GM12874 (cell line): ENCODE data around the gene SHANK1.

Source experiments
- TF ChIP-seq, protein P1 (sequence below): IDR thresholded peaks from 2 replicates; pipeline ENCODE4 v1.5.1; 2011; ENCODE audit warnings: low read depth, mild to moderate bottlenecking, control low read depth, low read length, moderate library complexity; ENCODE audit not compliant: insufficient read depth

SHANK1 gene

DNA sequence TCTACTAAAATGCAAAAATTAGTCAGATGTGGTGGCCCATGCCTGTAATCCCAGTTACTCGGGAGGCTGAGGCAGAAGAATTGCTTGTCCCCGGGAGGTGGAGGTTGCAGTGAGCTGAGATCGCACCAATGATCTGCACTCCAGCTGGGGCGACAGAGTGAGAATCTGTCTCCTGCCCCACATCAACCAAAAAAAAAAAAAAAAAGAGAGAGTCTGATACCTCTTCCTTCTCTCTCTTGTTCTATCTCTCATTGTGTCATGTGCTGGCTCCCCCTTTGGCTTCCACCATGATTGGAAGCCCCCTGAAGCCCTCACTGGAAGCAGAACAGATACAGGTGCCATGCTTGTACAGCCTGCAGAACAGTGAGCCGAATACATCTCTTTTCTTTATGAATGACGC, 23.9 kb upstream of the SHANK1 start:
- TF ChIP-seq, protein P1, sequence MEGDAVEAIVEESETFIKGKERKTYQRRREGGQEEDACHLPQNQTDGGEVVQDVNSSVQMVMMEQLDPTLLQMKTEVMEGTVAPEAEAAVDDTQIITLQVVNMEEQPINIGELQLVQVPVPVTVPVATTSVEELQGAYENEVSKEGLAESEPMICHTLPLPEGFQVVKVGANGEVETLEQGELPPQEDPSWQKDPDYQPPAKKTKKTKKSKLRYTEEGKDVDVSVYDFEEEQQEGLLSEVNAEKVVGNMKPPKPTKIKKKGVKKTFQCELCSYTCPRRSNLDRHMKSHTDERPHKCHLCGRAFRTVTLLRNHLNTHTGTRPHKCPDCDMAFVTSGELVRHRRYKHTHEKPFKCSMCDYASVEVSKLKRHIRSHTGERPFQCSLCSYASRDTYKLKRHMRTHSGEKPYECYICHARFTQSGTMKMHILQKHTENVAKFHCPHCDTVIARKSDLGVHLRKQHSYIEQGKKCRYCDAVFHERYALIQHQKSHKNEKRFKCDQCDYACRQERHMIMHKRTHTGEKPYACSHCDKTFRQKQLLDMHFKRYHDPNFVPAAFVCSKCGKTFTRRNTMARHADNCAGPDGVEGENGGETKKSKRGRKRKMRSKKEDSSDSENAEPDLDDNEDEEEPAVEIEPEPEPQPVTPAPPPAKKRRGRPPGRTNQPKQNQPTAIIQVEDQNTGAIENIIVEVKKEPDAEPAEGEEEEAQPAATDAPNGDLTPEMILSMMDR = no peak

DNA sequence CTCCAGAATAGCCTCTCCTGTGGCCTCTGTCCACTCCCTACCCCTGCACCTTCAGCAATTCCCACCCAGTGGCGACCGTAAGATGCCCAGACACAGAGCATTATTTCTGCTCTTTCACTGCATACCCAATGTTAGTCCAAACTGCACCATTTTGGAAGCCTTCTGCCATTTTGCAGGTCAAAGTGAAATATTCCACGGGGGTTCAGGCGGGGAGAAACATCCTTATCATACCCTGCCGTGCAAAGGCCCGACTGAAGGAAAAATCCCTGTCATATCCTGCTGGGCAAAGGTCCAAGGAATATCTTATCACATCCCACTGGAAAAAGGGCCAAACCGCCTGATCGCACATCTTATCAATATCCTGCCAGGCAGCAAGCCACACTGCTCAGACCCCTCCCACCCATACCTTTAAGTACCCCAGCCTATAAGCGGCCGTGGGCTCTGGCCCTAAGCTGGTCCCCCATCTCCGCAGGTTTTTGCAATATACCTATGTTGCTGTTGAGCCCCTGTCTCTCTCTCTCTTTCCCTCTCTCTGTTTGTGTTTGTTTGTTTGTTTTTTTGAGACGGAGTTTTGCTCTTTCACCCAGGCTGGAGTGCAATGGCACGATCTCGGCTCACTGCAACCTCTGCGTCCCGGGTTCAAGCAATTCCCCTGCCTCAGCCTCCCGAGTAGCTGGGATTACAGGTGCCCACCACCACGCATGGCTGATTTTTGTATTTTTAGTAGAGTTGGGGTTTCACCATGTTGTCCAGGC, 21.8 kb upstream of the SHANK1 start:
- TF ChIP-seq, protein P1 = no peak

DNA sequence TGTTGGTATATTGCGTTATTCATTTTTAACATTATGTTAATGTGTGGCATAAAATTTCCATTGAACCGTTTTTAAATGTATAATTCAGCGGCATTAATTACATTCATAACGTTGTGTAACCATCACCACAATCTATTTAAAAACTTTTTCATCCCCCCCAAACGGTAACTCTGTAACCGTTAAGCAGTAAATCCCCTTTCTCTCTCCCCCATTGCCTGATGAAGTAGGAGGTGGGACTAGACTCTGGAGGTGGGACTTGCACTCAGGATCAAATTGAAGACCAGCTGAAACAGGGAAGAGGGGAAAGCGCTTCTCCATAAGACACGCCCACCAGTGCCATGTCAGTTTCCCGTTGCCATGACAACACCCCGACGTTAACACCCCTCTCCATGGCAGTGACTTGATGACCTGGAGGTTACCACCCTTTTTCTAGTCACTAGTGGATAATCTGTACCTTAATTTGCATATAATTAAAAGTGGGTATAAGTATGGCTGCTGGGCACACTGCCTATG, 20.4 kb upstream of the SHANK1 start:
- TF ChIP-seq, protein P1 = no peak

DNA sequence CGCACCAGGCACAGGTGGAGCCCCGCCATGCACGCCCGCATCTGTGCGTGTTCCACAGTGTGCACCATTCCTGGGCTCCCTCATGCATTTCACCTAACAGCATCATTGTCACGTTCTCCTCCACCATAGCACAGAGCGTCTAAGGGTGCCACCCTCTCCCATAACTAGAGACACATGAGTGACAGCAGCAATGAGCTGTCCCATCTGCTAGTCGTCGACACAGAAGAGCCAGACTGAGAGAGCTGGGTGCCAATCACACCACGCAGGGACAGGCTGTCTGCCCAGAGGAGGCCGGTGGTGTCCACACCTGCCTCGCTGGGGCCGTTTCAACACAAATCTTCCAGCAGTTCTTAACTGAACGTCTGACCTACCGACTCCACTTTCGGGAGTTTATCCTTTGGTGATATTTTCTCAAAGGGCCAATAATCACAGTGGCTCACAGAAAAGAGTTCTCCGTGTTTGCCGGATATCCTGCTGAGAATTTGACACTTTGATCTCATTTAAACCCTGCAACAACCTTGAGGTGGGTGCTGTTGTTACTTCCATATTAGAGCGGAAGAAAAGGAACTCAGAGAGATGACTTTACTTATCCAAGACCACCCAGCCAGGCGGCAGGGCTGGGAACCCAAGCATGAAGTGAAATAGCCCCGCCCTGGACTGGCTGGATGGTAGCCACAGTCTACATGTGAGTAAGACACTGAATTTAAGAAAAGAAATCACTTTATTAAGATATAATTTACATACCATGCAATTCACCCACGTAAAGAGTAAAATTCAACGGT, 19.7 kb upstream of the SHANK1 start:
- TF ChIP-seq, protein P1 = no peak

DNA sequence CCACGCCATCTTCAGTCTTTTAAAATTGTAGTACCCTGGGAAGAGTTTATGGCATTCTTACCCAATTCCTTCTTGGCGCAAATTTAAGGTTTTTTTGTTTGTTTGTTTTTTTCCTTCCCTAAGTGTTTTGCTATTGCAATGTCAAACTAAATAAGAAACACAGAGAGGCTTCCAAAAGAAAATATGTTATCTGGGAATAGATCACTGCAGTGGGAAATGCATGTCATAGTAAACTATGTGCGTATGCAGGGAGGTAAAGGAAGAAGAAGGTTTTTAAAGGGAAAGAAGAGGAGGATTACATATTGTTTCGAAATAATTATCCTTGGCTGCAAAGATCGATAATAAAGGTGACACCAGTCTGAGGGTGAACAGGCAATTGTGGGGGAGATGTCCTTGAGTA, 16.7 kb upstream of the SHANK1 start:
- TF ChIP-seq, protein P1 = no peak

DNA sequence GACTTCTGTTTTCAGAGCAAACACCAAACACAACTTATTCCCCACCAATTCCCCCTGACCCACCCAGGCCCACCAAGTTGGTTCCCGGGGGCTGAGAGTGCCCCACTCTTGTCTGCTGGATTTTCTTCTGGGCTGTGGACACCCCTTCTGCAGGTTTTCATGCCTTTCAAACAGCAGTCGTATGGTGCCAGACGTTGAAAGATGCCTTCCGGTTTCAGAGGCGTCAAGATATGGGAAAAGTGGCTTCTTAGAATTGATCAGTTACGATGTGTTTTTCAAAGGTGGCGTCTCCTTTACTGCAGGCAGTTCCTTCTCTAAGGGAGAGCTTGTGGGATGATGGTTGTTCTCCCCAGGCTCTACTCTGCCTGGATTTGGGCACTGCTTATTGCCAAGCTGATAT, 16.3 kb upstream of the SHANK1 start:
- TF ChIP-seq, protein P1 = no peak

DNA sequence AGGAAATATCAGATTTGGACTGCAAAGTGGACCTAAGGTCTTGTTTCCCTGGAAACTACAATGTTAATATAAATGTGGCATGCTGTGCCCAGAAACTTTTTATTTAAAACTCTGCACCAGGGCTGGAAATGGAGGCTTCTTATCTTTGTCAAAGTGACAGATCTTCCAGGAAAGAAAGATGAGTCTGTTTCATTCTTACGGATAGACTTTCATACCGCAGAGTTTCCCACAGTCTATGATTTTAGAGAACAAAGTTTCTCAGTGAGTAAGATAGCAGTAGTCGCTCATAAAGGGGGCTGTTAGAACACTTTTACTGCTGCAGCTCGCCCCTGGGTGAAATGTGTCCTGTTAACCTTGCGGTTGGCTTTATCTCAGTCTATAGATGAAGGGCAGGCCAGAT, 10.3 kb upstream of the SHANK1 start:
- TF ChIP-seq, protein P1 = no peak
